ENCODE results near the gene WDR11.

Gene WDR11, protein sequence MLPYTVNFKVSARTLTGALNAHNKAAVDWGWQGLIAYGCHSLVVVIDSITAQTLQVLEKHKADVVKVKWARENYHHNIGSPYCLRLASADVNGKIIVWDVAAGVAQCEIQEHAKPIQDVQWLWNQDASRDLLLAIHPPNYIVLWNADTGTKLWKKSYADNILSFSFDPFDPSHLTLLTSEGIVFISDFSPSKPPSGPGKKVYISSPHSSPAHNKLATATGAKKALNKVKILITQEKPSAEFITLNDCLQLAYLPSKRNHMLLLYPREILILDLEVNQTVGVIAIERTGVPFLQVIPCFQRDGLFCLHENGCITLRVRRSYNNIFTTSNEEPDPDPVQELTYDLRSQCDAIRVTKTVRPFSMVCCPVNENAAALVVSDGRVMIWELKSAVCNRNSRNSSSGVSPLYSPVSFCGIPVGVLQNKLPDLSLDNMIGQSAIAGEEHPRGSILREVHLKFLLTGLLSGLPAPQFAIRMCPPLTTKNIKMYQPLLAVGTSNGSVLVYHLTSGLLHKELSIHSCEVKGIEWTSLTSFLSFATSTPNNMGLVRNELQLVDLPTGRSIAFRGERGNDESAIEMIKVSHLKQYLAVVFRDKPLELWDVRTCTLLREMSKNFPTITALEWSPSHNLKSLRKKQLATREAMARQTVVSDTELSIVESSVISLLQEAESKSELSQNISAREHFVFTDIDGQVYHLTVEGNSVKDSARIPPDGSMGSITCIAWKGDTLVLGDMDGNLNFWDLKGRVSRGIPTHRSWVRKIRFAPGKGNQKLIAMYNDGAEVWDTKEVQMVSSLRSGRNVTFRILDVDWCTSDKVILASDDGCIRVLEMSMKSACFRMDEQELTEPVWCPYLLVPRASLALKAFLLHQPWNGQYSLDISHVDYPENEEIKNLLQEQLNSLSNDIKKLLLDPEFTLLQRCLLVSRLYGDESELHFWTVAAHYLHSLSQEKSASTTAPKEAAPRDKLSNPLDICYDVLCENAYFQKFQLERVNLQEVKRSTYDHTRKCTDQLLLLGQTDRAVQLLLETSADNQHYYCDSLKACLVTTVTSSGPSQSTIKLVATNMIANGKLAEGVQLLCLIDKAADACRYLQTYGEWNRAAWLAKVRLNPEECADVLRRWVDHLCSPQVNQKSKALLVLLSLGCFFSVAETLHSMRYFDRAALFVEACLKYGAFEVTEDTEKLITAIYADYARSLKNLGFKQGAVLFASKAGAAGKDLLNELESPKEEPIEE

DNA sequence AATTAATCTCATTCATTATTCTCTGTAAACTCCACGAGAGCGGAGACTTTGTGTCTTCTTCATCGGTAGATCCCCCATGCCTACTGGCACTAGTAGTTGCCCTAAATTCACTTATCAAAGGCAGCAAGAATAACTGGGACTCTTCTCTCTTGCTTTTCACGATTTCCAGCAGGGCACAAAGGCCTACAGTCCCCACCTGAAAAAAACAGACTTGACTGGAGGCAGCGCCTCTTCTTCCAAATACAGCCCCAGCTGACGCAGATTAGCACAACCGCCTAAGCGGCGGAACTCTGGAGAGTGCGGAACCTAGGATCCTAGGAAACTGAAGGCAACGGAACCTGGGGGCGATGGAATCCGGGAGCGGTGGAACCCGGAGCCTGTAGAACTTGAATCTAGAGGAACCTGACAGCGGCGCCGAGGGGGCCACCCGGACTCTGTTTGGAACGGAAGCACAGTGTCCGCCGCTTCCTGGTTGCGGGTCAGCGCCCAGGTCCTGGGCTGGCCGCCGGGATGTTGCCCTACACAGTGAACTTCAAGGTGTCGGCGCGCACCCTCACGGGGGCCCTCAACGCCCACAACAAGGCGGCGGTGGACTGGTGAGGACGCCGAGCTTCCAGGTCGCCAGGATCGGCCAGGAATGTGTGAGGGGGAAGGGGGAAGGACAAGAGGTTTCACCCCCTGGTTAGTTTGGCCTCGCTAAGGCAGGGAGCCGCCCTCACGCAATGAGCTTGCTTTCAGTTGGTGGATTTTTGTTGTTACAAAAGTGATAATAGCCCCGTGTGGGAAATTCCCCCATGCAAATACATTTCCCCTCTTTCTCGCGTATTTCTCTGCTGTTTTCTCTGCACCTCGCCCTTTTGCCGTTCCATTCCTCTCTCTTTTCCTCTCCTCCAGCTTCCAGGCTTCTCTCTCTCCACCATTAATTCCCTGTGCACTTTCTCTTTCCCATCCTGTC is at the start of gene WDR11:
Gene WDR11, plus strand, starts transcription at position 452 of the 955 bp plus-strand sequence. Its CDS starts 59 bp downstream, at position 511.
- FAIRE-seq (peak; percentile 83), DNase-seq (ENCODE audit: extremely low spot score, insufficient read length, low read depth) (peak; percentile 52)

DNA sequence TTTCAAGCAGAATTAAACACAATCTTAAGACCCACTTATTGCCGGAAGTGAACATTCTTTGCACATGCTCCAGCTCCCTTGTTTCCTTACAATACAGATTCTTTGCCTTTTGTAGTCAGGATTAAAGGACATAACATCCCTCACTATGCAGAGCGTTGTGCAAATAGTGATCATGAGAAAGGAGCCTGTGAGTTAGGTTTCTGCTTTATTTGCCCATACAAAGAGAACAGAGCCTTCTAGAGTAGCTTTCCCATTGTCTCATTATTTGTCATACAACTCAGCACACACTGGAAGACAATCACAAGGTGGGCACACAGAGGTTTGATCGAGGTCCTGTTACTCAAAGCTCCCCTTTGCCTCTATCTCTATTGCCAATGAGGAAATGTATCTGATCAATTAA is 48.2 kb upstream of the WDR11 start:
- FAIRE-seq (no peak), DNase-seq (ENCODE audit: extremely low spot score, insufficient read length, low read depth) (no peak)

DNA sequence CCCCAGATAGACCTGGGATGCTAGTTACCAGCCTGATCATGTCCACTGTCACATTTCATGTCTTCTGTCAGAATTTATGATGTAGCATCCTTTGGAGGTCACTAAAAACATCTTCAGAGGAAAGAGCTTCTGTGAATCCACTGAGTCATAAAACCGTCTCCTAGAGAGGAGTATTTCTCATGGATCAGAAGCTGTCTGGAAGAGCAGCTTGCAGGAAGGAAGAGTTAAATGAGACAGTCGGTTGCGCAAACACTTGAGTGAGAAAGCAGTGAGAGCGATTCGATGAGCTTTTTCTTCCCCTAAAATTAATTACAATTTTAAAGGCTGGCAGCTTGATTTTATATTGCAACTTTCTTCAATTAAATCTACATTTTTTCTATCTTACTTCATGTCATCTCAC is 47.2 kb upstream of the WDR11 start:
- FAIRE-seq (no peak), DNase-seq (ENCODE audit: extremely low spot score, insufficient read length, low read depth) (no peak)

DNA sequence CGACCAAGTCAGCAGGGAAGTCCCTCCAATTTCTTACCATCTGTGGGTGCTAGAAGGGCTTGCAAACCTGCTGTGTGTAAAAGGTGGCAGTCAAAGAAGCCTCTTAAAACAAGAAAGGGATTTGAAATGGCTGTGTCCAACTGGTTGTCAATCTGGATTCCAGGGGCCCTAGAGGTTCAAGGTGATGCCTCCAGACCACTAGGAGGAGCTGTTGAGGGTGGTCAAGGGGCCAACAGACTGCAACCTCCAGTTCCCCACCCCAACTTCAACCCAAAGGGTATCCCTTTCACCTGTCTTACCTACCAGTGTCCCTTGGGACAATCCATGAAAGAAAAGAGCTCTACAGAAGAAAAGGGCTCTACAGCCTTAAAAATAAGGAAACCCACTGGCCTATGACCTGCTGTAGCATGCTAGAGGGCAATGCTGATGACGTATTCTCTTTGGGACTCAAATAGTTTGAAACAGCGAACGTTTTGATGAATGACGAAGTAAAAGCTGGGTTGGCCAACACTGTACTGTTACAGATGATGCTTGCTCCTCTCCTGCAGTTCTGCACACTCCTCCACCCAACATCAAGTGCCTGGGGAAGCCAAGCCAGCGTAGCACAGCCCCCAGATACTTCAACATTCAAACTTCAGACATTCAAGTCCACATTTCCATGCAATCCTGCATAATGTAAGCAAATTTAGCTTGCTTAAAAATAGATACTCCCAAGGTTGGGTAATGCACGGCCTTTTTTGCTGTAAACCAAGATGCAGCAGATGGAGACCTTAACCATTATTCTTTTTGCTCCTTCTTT is 45.9 kb upstream of the WDR11 start:
- DNase-seq (ENCODE audit: extremely low spot score, insufficient read length, low read depth) (no peak), FAIRE-seq (no peak)

DNA sequence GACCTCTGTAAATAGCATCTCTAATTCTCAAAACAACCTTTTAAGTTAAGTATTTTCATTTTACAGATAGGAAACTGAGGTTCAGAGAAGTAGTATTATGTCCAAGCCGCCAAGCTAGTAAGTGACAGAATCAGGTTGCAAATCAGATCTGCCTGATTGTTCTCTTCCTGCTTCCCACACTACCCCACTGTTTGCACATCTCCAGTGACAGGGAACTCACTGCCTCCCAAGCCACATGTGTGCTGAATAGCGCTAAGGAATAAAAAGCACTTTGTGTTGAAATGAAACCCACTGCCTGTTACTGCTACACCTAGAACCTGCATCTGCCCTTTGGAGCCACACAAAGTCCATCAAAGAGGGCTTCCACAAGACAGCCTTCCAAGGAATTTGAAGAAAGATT is 45.1 kb upstream of the WDR11 start:
- FAIRE-seq (no peak), DNase-seq (ENCODE audit: extremely low spot score, insufficient read length, low read depth) (no peak)

DNA sequence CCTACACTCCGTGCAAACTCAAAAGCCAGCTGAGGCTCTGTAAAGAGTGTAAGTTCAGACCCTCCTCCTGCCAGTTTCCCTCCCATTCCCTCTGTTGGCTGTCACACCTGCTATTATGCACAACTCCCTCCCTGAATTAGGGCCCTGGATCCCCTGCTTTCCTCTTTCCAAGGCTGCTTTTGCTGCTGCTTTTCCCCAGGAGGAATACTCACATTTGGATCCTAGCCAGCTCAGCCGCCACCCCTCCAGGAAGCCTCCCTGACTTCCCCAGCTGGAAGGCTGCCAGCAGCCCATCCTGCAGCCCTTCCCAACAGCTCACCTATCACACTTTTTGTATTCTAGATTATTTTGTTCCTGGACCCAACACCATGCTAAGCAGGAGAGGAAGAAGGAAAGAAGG is 40.9 kb upstream of the WDR11 start:
- DNase-seq (ENCODE audit: extremely low spot score, insufficient read length, low read depth) (no peak), FAIRE-seq (no peak)

DNA sequence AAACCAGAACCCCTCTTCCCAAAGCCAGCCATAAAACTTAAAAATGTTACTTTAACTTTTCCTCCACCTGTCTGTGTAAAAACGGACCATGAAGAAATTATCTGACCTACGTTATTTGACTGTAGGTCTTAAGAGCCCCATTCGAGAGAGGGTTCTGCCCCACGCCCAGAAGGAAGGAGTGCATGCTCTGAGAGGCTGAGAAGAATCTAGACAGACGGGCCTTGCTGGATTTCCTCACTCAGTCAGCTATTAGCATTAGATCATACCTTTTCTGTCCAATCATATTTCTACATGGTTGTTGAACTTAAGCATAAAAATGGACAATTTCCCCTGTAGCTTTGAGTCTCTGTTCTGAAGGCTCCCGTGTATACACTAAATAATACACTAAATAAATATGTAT is 38.1 kb upstream of the WDR11 start:
- FAIRE-seq = no peak

DNA sequence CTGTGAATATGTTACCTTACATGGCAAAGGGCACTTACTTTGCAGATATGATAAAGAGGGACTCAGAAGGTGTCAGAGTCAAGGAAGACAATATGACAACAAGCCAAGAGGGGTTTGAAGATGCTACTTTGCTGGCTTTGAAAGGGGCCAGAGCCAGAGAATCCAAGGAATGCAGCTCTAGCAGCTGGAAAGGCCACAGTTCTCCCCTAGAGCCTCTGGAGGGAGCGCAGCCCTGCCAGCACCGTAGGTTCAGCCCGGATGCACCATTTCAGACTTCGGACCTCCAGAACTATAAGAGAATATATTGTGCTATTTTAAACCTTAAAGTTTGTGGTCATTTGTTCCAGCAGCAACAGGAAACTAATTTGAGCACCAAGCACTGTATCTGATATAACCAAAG is 32.9 kb upstream of the WDR11 start:
- no peak for FAIRE-seq
- no peak for DNase-seq (ENCODE audit: extremely low spot score, insufficient read length, low read depth)

More for the DNA sequence above, 38.1 kb upstream of the WDR11 start:
- no peak for DNase-seq (ENCODE audit: extremely low spot score, insufficient read length, low read depth)

DNA sequence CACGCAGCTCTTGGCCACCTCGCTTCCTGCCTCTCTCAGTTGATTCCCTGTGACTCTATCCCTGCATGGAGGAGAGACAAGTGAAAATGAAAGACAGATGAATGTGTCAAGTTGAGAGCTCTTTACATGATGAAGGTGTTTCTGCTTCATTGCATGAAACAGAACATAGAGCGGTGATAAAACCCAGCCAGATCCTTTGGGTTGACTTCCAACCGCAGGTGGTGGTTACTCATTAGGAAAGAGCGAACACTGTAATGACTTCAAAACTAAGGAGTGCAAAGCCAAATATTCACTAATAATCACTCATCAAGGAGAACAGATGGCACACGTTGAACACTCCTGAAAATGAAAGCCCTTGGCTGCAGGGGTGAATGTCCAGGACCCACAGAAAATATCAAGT is 31.8 kb upstream of the WDR11 start:
- FAIRE-seq (no peak), DNase-seq (ENCODE audit: extremely low spot score, insufficient read length, low read depth) (no peak)

DNA sequence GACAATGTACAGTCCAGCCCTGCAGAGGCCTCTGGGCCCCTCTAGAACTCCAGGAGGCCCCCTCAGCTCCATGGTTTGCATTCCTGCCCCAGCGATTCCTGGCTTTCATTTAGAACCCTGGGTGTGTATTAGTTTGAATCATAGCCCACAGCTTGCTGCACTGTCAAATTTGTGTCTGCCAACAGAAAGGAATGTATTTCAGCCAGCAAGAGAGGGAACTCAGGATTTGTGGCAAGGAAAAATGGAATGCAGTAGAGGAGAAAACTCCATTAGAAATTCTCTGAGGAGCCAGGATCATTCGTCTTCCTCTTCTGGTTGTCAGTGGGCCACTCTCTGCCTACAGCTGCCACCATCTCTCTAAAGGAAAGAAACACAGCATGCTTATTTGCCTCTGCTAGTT is 27.9 kb upstream of the WDR11 start:
- no peak for FAIRE-seq
- DNase-seq (ENCODE audit: extremely low spot score, insufficient read length, low read depth) = no peak

DNA sequence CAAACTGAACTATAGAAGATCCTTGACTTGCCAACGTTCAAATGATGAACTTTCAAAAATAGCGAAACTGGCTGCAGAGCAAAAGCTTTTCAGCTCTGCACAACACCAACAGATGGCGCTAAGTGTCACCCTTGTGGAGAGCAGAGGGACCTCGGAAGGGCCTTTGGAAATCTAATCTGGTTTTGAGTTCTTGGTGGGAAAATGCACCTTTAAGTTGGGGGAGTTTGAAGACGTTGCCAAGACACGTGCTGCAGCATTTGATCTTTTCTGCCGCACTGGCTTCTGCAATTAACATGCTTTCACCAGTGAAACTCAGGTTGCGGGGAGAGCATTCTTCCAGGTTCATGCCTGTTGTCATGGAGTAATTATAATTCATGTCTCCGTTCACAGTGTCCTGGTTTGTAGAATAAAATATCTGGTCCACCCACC is 26.3 kb upstream of the WDR11 start:
- FAIRE-seq = no peak
- no peak for DNase-seq (ENCODE audit: extremely low spot score, insufficient read length, low read depth)

DNA sequence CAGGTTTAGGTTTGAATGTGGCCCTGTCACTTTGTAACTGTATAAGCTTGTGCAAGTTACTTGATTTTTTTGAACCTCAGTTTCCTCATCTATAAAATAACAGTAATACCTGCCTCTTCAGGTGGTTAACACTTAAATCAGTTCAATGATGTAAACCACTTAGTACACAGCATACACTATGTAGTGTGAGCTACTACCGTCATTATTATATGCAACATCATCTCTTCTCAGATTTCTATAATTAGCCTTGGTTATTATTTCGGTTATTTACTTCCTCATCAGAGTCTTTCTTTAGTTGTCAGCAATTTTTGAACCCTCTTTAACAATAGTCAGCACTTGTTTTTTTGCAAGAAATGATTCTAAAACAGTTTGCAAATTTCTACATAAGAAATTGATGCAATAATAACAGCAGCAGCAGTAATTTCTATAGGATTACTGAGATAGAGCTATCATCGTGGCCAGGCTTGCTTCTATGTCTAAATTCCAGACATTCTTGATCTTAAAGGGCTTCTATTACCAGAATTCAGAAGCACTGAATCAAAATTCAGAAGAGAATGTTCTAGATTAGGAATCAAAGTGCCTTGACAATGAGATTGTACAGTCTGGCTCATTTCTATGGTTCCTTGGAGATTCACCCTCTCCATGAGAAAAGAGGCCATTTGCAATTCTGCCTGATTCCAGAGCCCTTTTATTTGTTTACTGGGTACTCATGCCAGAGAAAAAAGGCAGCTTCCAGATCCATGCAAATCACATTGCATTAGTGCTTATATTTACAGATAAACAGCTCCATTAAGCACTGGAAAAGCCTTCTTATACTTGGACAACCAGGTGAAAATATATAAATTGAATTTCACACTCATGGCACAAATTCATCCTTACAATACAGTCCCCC is 25.0 kb upstream of the WDR11 start:
- FAIRE-seq = no peak
- no peak for DNase-seq (ENCODE audit: extremely low spot score, insufficient read length, low read depth)

DNA sequence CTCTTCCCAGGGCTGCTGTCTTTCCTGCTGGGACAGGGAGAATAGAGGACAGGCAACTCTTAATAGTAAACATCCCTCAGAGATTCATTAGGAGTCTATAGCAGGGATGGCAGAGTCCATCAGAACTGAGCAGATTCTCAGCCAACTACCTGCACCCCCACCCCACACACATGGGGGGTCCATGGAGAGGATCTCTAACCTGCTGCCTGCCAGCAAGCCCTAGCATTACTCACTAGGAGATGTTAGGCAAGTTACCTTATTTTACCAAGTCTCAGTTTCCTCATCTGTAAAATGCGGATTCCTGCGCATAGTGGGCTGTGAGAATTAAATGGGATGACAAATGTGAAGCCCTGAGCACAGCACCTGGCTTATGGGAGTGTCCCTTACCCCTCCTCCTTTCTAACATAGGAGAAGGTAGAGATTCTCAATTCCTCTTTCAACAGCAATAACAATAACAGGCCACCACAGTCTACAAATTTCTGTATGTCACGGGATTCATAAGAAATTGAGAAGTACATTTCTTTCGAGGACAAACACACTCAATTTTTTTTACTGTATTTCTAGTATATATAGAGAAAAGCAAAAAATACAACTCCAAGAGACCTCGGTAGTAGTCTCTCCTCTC is 23.8 kb upstream of the WDR11 start:
- FAIRE-seq (no peak), DNase-seq (ENCODE audit: extremely low spot score, insufficient read length, low read depth) (no peak)

DNA sequence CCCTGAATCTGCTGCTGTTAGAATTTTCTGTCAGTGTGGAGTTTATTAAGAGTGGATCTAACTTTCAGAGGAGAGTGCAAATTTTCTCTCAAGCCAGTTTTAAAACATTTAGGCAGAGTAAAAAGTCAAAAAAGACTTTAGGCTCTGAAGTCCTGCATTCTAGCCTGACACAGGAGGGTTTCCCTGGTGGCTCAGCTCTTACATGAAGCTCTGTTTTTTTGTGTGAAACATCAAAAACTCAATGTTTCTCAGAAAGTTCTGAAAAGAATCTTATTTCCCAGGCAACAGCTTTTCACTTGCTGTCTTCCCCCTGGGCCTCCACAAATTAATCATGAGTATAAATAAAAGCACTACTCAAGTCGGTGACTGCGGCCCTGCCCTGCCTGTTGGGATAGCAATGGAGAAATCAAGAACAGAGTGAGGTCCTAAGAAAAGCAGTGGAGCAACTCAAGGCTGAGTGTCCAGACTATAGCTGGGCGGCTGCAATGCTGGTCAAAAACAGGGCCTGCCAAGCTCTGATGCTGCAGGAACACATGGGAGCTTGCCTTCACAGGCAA is 22.3 kb upstream of the WDR11 start:
- FAIRE-seq = no peak

DNA sequence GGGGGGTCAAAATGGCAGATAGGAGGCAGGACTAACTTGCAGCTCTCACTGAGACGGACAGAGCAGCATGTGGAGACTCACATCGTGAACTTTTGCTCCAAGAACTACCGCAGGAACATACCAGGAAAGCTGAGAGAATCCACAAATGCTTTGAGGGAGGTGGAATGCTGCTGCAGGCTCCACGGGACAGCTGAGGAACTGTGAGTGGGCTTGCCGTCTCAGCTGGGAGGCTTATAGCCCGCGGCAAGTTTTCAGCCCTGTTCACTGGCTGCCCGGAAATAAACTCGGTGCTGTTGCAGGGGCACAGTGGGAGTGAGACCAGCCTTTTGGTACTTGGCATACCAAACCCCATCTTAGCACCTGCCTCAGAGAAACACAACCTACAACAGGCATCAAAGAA is 19.1 kb upstream of the WDR11 start:
- FAIRE-seq = no peak
- no peak for DNase-seq (ENCODE audit: extremely low spot score, insufficient read length, low read depth)

More for the DNA sequence above, 22.3 kb upstream of the WDR11 start:
- no peak for DNase-seq (ENCODE audit: extremely low spot score, insufficient read length, low read depth)

DNA sequence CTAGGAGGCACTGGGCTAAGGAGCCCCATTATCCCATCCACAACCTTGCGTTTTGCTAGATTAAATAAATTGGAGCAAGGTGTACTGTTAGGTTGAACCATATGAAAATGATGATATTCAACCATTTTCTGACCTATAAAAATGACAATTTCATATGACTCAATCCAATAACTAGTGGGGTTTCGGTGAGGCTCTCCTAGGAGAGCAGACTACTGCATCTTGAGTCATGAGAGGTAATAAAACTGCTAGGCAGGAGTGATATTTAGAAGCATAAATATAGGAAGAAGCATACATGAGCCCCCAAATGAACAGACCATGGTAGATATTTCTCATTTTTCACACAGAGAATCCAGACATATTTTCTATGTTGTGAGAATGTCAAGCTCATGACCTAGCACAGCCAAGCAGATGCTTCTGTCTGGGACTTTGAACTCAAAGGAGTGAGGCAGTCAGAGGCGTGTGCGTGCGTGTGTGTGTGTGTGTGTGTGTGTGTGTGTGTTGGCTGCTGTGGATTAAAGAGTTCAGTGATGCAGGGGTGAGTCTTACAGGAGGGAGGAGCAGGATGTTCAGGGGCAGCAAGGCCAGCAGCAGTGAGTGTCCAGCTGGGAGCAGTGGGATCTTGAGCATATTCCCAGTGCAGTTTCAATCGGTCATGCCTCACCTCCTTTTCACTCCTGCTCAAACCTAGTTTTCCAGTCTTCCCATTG is 17.8 kb upstream of the WDR11 start:
- FAIRE-seq = no peak

More for the DNA sequence above, 17.8 kb upstream of the WDR11 start:
- no peak for DNase-seq (ENCODE audit: extremely low spot score, insufficient read length, low read depth)
